GM23248 (cell line): Measurements from ENCODE around the gene PPHLN1.

Experiments
- EZH2 ChIP-seq: fragments of 200-600 bp; sonication (generic); IDR thresholded peaks from 2 replicates; pipeline ENCODE4 v1.6.1; 2018; ENCODE audit warnings: antibody characterized with exemption, mild to moderate bottlenecking; ENCODE audit not compliant: insufficient read depth, poor library complexity, severe bottlenecking
- EZH2phosphoT487 ChIP-seq: fragments of 200-600 bp; sonication (generic); IDR thresholded peaks from 2 replicates; pipeline ENCODE4 v1.6.1; 2018; ENCODE audit warnings: antibody characterized with exemption, moderate library complexity, mild to moderate bottlenecking, low read depth; ENCODE audit not compliant: insufficient read depth

DNA sequence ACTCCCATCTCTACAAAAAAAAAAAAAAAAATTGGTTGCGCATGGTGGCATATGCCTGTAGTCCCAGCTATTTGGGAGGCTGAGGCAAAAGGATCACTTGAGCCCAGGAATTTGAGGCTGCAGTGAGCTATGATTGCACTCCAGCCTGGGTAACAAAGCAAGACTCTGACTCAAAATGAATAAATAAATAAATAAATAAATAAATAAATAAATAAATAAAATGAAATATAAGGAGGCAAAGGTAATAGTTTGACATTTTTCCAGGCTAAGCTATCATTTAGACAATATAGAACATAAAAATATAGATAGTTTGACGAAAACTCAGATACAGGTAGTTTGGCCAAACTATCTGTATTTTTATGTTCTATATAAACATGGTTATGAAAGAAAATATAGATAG lies 40.5 kb upstream of the PPHLN1 start:
- TF ChIP-seq EZH2 (no peak), EZH2phosphoT487 (no peak)
